ENCODE data around the gene MRC2. TPM values are rescaled to one million over a fixed set of nuclear protein-coding genes. Genes with fewer than 3 reads are reported as not detected.
A peak's percentile ranks its signal among the peaks of the same experiment; 100 is the strongest.

Gene MRC2
- polyA plus RNA-seq, 6 donors from 2014 or later = not detected

GRCh38 chr17:62674841-62675240 lies 47.4 kb downstream of the MRC2 start:
- no peak overlapping the region for H3K27ac Mint-ChIP-seq
- no peaks in the 10 kb centered on the region for H3K9me3 Mint-ChIP-seq
- H3K27me3 Mint-ChIP-seq = peaks cover 0 to 4% (median 0%) of the 10 kb centered on the region in 3 donors
- no peaks in the 10 kb centered on the region for H3K36me3 Mint-ChIP-seq
- DNase-seq (no peak), ATAC-seq (ENCODE audit: low read depth in 2 of 2) (no peak)
- H3K4me1 Mint-ChIP-seq = no peaks in the 10 kb centered on the region
- no peak overlapping the region for H3K4me3 Mint-ChIP-seq

DNA sequence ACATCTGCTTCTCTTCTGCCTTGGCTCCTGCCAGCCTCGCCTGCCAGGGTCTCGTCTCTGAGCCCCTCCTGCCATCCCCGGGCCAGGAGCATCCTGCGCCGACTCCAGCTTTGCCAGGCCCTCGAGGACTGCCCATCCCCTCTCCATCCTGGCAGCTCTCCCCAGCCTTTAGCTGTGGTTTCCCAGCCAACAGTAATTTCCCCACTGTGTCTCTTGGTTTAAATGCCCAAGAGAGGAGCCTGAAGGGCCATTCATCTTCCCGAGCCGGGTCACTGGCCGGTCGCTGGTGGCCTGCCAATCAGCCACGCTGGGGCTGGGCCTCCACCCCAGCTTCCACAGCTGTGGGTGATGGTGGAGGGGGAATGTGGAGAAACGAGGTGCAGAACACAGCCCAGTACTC lies 47.8 kb downstream of the MRC2 start:
- Mint-ChIP-seq H3K36me3 (no peaks in the 10 kb centered on the region), H3K9me3 (no peaks in the 10 kb centered on the region), H3K27ac (no peak overlapping the region), H3K4me1 (no peaks in the 10 kb centered on the region), H3K4me3 (no peak overlapping the region), H3K27me3 (peaks cover 0 to 4% (median 0%) of the 10 kb centered on the region in 3 donors)
- DNase-seq (no peak), ATAC-seq (ENCODE audit: low read depth in 2 of 2) (no peak)

DNA sequence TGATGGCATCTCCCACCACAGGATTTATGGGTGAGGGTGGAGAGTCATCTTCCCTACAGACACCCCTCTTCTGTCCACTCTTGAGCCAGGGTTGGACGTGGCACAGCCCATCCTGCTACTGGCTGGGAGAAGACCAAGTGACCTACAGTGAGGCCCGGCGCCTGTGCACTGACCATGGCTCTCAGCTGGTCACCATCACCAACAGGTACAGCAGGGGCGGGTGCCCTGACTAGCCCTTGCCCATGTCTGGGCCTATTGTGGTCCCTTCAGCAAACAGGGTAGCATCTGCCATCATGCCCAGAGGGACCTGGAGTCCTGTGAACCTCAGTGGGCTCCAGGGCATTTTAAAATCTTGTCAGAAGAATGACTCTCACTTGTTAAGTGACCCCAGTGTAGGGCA lies 48.2 kb downstream of the MRC2 start:
- no peak for DNase-seq
- no peaks in the 10 kb centered on the region for H3K4me1 Mint-ChIP-seq

GRCh38 chr17:62676231-62676943 lies 48.9 kb downstream of the MRC2 start:
- no peaks in the 10 kb centered on the region for H3K9me3 Mint-ChIP-seq
- no peaks in the 10 kb centered on the region for H3K4me1 Mint-ChIP-seq

More for the DNA sequence above, 48.2 kb downstream of the MRC2 start:
- no peak for ATAC-seq (ENCODE audit: low read depth in 2 of 2)
- Mint-ChIP-seq H3K27me3 (peaks cover 0 to 4% (median 0%) of the 10 kb centered on the region in 3 donors), H3K9me3 (no peaks in the 10 kb centered on the region), H3K4me3 (no peak overlapping the region), H3K36me3 (no peaks in the 10 kb centered on the region), H3K27ac (peak overlapping the region in 1 of 6 donors; percentile 83)

GRCh38 chr17:62676952-62677596 lies 49.6 kb downstream of the MRC2 start:
- H3K36me3 Mint-ChIP-seq = no peaks in the 10 kb centered on the region
- H3K9me3 Mint-ChIP-seq = no peaks in the 10 kb centered on the region
- ATAC-seq (ENCODE audit: low read depth in 2 of 2) (no peak), DNase-seq (no peak)
- no peak overlapping the region for H3K27ac Mint-ChIP-seq
- peaks cover 0 to 4% (median 0%) of the 10 kb centered on the region in 3 donors for H3K27me3 Mint-ChIP-seq
- H3K4me3 Mint-ChIP-seq = no peak overlapping the region
- H3K4me1 Mint-ChIP-seq = no peaks in the 10 kb centered on the region

More at GRCh38 chr17:62676231-62676943, 48.9 kb downstream of the MRC2 start:
- Mint-ChIP-seq H3K36me3 (no peaks in the 10 kb centered on the region), H3K4me3 (no peak overlapping the region), H3K27me3 (peaks cover 0 to 4% (median 0%) of the 10 kb centered on the region in 3 donors), H3K27ac (no peak overlapping the region)
- ATAC-seq (ENCODE audit: low read depth in 2 of 2) (no peak), DNase-seq (no peak)

GRCh38 chr17:62678214-62678919 lies 50.9 kb downstream of the MRC2 start:
- H3K4me3 Mint-ChIP-seq = no peak overlapping the region
- no peaks in the 10 kb centered on the region for H3K27me3 Mint-ChIP-seq
- H3K4me1 Mint-ChIP-seq = no peaks in the 10 kb centered on the region
- H3K27ac Mint-ChIP-seq = no peak overlapping the region
- DNase-seq = no peak
- no peak for ATAC-seq (ENCODE audit: low read depth in 2 of 2)
- H3K9me3 Mint-ChIP-seq = no peaks in the 10 kb centered on the region
- no peaks in the 10 kb centered on the region for H3K36me3 Mint-ChIP-seq

- no peaks in the 10 kb centered on the region for H3K4me1 Mint-ChIP-seq
- H3K27me3 Mint-ChIP-seq = no peaks in the 10 kb centered on the region
- H3K9me3 Mint-ChIP-seq = no peaks in the 10 kb centered on the region
- peak overlapping the region in 1 of 6 donors; percentile 51 for H3K27ac Mint-ChIP-seq
- no peak for ATAC-seq (ENCODE audit: low read depth in 2 of 2)
- DNase-seq = no peak
- H3K36me3 Mint-ChIP-seq = no peaks in the 10 kb centered on the region
- H3K4me3 Mint-ChIP-seq = no peak overlapping the region
Observed at GRCh38 chr17:62679866-62680377, 52.5 kb downstream of the MRC2 start.

DNA sequence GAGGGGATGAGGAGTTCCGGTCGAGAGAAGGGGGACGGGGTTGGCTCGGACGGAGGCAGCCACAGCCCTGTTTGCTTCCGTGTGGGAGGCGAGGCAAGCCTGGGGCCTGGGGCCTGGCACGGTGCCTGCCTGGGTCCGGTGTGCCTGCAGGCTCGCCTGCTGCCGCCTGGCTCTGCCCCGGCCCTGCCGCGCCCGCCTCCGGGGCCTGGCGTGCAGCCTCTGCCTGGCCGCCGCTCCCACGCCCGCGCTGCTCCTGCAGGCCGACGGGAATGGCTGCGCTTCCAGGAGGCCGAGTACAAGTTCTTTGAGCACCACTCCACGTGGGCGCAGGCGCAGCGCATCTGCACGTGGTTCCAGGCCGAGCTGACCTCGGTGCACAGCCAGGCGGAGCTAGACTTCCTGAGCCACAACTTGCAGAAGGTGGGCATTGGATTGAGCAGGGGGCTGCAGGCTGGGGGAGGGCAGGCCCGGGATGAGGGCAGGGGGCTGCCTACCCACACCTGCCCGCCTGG lies 53.1 kb downstream of the MRC2 start:
- no peak overlapping the region for H3K4me3 Mint-ChIP-seq
- ATAC-seq (ENCODE audit: low read depth in 2 of 2) = no peak

GRCh38 chr17:62681061-62681938 lies 53.8 kb downstream of the MRC2 start:
- H3K4me1 Mint-ChIP-seq = no peaks in the 10 kb centered on the region
- DNase-seq = no peak
- H3K27ac Mint-ChIP-seq = no peak overlapping the region
- H3K36me3 Mint-ChIP-seq = no peaks in the 10 kb centered on the region
- H3K4me3 Mint-ChIP-seq = no peak overlapping the region
- H3K27me3 Mint-ChIP-seq = no peaks in the 10 kb centered on the region
- no peak for ATAC-seq (ENCODE audit: low read depth in 2 of 2)
- no peaks in the 10 kb centered on the region for H3K9me3 Mint-ChIP-seq

More for the DNA sequence above, 53.1 kb downstream of the MRC2 start:
- Mint-ChIP-seq H3K27me3 (no peaks in the 10 kb centered on the region), H3K27ac (no peak overlapping the region), H3K36me3 (no peaks in the 10 kb centered on the region), H3K9me3 (no peaks in the 10 kb centered on the region), H3K4me1 (no peaks in the 10 kb centered on the region)
- DNase-seq = no peak

DNA sequence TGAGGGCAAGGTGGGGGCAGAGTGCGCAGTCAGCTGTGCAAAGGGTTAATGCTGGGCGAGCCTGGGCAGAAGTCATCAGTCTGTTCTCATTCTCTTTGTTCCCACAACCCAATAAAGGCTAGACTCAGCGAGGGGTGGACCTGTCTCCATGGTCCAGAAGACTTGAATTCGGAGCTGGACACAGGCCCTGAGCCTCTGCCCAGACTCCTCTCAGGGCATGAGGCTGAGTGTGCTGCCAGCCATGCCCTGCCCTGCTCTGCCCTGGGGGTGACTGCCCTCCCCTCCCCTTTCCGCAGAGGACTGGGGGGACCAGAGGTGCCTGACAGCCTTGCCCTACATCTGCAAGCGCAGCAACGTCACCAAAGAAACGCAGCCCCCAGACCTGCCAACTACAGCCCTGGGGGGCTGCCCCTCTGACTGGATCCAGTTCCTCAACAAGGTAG lies 54.5 kb downstream of the MRC2 start:
- no peak overlapping the region for H3K4me3 Mint-ChIP-seq
- no peaks in the 10 kb centered on the region for H3K27me3 Mint-ChIP-seq
- H3K4me1 Mint-ChIP-seq = no peaks in the 10 kb centered on the region
- H3K36me3 Mint-ChIP-seq = no peaks in the 10 kb centered on the region
- DNase-seq = no peak
- ATAC-seq (ENCODE audit: low read depth in 2 of 2) = no peak
- H3K27ac Mint-ChIP-seq = no peak overlapping the region
- no peaks in the 10 kb centered on the region for H3K9me3 Mint-ChIP-seq

DNA sequence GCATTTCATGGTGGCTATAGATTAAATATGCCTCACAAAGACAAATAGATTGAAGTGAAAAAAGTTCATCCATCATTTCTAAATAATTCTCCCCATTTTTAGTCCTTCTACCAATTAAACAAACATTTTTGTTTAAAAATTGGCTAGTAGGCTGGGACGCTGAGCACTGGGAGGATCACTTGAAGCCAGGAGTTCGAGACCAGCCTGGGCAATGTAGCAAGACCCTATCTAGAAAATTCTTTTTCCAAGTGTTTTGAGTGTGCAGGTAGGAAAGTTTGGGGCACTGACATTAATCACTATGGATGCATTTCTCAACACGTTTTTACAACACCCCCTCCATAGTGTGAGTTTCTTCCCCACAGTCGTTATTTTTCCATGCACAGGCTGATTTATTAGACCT lies 56.7 kb downstream of the MRC2 start:
- ATAC-seq (ENCODE audit: low read depth in 2 of 2) (no peak), DNase-seq (no peak)
- Mint-ChIP-seq H3K4me3 (no peak overlapping the region), H3K27me3 (no peaks in the 10 kb centered on the region), H3K27ac (no peak overlapping the region), H3K9me3 (no peaks in the 10 kb centered on the region), H3K4me1 (no peaks in the 10 kb centered on the region), H3K36me3 (no peaks in the 10 kb centered on the region)

DNA sequence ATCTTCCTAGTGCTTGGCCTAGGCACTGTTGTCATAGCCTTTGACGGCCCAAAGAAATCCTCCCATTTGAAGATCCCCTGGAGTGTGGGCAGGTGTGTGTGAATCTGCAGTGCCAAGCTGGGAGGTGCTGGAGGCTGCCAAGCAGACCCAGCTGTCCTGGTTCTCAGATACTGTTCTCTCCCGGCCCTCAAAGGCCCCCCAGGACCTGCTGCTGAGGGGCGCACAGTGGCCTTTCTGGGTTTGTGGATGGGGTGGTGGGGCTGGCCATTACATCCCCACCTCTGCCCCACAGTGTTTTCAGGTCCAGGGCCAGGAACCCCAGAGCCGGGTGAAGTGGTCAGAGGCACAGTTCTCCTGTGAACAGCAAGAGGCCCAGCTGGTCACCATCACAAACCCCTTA lies 60.5 kb downstream of the MRC2 start:
- no peak for ATAC-seq (ENCODE audit: low read depth in 2 of 2)
- Mint-ChIP-seq H3K4me3 (no peak overlapping the region), H3K36me3 (no peaks in the 10 kb centered on the region), H3K9me3 (no peaks in the 10 kb centered on the region), H3K4me1 (no peaks in the 10 kb centered on the region), H3K27me3 (no peaks in the 10 kb centered on the region), H3K27ac (no peak overlapping the region)
- no peak for DNase-seq
